ENCODE results near the gene GIGYF2.
"Not testable (repeated sequence)": the region's sequence is repeated elsewhere in the genome, so short reads cannot be mapped to it uniquely, and the experiment has no call there.

Gene GIGYF2

DNA sequence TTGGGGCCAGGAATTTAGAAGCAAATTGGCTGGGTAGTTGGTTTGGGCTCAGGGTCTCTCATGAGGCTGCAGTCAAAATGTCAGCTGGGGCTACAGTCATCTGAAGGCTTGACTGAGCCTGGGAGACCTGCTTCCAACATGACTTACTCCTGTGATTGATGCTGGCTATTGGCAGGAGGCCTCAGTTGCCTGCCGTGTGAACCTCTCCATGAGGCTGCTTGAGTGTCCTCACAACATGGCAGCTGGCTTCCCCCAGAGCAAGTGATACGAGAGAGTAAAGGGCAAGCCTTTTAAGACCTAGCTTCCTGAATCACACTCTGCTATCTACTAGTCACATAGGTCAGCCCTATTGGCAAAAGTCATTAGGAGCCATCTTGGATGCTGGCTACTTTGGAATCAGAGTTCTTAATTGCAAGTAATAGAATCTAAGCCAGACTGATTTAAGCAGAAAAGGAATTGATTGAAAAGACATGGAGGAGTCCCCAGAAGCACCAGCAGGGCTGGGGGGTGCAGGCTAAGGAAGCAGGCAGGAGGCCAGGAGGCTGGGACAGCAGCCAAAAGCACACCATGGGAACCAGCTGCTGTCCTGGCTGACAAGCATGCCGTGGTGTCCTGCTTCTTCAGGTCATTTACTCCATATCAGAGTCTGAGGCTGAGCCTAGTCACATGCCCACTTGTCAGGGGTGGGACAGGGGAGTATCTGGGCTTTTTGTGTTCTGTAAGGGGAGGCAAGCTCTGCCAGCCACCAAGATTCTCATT lies 7.8 kb upstream of the GIGYF2 start:
- DNase-seq (ENCODE audit: low spot score), result no peak

DNA sequence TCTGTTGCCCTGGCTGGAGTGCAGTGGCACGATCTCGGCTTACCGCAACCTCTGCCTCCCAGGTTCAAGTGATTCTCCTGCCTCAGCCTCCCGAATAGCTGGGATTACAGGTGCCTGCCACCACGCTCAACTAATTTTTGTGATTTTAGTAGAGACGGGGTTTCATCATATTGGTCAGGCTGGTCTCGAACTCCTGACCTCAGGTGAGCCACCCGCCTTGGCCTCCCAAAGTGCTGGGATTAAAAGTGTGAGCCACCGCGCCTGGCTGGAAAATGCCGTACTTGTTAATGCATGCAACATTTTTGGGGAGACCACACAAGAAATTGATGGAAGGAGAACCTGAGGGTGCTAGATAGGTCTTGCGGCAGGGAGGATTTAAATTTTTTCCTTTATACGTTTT lies 6.0 kb upstream of the GIGYF2 start:
- DNase-seq (ENCODE audit: low spot score), result not testable (repeated sequence)

DNA sequence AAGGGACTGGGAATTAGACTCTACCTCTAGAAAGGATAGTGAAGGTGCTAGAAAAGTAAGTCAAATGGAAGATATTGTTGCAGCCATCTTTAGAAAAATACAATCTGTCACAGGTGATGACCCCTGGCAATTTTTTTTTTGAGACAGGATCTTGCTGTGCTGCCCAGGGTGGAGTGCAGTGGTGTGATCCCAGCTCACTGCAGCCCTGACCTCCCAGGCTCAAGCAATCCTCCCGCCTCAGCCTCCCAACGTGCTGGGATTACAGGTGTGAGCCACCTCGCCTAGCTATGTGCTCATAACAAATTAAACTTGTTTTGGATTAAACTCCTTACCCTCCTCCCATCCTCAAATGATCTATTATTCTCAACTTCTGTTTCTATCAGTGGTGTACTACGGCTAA lies 3.8 kb upstream of the GIGYF2 start:
- no peak for DNase-seq (ENCODE audit: low spot score)

DNA sequence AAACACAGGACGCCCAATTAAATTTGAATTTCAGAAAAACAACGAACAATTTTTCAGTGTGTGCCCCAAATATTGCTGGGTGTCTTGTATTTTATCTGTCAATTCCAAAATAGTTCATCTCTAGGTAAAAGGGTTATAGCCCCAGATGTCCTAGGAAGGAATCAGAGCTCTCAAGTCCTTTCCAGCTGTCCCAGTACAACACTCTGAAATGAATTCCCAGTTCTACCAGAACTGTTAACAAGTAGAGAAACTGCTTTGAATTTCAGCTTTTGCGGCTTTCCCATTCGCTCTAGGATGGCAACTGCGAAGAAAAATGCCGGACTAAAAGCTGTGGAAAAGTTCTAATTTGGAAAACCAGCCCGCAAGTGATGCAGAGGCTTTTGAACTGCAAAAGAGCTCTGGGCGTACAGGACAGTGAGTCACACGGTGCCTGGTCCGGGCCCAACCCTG lies 497 bp upstream of the GIGYF2 start:
- DNase-seq (ENCODE audit: low spot score), result no peak

DNA sequence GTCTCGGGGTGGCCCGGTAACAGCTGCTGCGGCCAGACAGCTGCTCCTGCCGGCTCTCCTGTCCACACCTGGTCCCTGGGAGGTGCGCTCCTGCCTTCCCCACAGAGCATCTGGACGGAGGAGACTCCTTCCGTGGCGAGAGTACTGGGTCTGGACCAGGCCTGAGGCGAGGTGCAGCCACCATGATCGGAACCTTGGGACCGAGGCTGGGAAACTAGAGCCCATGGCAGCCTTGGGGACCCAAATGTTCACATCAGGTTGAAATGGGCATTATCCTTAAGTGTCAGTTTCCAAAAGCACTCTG lies 628 bp downstream of the GIGYF2 start:
- DNase-seq (ENCODE audit: low spot score), result no peak

DNA sequence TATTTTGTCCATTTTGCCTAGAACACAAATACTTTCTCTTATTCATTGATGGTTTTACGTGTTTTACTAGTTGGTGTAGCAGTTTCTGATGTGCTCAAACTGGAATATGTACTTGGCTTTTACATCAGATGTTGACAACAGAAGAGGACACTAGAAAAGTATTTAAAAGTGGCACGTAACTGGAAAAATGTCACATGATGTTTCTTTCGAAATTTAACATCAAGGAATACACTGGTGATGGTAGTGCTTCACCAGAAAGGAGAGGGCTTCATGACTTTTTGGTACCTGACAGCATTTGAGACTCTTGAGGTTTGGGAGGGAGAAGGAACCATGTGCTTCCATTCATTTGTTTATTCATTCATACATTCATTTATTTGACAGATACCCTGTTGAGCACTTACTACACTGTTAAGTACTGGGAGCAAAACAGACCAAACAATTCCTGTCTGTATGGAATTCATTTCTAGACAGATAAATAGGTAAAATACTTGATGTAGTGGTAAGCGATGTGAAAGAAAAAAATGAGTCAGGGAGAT lies 1.5 kb downstream of the GIGYF2 start:
- no peak for DNase-seq (ENCODE audit: low spot score)

DNA sequence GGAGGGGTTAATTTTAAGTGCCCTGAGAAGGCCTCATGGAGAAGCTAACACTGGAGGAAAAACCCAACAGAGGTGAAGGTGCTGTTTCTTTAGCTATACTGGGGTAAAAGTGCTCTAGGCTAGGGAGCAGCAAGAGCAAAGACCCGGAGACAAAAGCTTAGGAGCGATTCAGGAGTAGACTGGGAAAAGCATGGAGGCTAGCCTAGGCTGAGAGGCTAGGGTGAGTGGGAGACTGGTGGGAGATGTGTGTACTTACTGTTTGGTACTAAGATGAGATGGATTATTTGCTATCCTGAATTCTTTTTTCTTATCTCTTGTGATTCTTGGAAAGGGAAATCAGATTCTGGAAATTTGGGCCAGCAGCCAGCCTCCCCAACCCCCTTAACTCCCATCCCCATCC lies 2.0 kb downstream of the GIGYF2 start:
- no peak for DNase-seq (ENCODE audit: low spot score)

DNA sequence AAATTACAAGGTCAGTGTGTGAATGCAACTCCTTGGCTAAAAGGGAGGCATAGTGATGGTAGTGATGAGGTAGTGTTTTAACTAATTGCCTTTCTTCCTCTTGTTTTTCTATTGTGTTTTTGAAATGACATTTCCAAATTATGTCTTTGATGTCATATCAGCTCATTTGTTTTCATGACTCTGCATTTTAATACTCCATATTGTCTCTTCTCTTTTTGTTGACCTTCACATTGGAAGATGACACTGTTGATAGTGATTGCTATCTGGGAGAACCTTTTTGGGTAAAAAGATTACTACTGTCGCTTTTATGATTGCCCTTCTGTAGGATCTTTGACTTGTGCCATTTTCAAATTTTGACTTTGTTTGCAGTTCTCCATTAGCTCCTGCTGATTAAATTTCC lies 3.0 kb downstream of the GIGYF2 start:
- DNase-seq (ENCODE audit: low spot score), result no peak

DNA sequence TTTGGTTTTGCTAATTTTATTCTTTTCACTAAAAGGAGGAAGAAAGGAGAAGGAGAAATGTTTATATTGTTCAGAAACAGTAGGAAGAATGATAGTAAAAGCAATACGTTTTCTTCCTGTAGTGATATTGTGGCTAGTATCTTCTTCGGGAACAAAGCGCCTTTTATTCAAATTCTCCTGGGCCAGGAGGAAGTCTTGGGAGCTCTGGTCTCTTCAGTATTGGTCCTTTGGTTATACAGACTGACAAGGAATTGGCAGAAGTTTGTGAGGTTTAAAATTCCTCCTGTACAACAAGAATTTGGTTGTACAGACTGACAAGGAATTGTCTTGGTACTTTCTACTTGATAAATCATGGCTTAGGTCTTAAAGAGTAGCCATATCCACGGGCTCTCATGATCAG lies 9.9 kb downstream of the GIGYF2 start:
- no peak for DNase-seq (ENCODE audit: low spot score)

DNA sequence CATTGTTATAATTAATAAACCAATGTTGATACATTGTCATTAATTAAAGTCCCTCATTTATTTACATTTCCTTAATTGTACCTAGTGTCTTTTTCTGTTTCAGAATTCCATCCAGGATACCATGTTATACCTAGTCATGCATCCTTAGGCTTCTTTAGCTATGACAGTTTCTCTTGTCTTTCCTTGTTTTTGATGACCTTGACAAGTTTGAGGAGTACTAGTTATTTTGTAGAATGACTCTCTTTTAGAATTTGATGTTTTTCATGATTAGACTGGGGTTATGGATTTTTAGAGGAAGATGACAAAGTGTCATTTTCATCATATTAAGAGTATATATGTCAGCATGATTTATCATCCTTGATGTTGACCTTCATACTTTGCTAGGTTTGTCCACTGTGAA lies 16.4 kb downstream of the GIGYF2 start:
- no peak for DNase-seq (ENCODE audit: low spot score)

DNA sequence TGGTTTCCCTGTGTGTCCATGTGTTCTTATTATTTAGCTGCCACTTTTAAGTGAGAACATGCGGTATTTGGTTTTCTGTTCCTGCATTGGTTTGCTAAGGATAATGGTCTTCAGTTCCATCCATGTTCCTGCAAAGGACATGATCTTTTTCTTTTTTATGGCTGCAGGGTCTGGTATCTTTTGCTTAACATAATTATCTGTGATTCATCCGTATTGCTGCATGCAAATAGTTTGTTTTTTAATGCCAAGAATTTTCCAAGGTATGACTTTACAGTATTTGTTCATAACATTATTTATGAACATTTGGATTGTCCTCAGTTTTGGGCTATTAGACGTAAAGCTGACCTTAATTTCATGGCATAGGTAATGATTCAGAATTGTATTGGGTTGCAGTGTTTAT lies 17.8 kb downstream of the GIGYF2 start:
- DNase-seq (ENCODE audit: low spot score), result no peak

DNA sequence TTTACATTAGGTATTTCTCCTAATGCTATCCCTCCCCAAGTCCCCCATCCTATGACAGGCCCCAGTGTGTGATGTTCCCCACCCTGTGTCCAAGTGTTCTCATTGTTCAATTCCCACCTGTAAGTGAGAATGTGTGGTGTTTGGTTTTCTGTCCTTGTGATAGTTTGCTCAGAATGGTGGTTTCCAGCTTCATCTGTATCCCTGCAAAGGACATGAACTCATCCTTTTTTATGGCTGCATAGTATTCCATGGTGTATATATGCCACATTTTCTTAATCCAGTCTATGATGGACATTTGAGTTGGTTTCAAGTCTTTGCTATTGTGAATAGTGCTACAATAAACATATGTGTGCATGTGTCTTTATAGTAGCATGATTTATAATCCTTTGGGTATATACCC lies 22.9 kb downstream of the GIGYF2 start:
- not testable (repeated sequence) for DNase-seq (ENCODE audit: low spot score)

DNA sequence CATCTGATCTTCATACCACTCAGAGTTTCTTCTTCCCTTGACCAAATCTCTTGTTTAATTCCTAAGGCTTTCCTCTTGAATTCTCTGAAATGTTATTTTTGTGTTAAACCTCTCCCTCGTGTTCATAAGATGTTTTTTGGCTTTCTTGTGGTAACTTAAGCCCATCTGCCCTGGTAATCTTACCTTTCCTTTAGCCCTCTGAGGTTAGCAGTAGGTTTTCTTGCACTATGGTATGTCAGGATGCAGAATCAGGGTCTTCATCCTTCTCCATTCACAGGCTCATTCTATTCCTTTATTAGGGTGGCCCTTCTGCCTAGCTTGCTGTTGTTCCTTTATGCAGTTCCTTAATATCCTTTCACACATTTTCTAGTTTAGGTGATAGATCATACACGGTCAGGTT lies 24.1 kb downstream of the GIGYF2 start:
- DNase-seq (ENCODE audit: low spot score), result no peak

DNA sequence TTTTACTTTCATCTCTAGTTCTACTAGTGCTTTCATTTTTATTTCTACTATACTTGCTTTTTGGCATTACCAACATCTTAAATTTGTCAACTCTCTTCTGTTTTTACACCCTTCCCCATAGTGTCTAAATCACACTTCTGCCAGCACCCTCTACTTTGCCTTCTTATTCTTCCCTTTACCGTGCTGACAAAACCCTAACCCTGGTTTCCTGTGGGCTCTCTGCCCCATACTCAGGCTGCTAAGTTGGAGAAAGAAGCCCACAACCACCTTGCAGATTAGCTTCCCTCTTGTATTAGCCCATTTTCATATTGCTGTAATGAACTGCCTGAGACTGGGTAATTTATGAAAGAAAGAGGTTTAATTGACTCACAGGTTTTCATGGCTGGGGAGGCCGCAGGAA lies 24.8 kb downstream of the GIGYF2 start:
- DNase-seq (ENCODE audit: low spot score), result no peak

DNA sequence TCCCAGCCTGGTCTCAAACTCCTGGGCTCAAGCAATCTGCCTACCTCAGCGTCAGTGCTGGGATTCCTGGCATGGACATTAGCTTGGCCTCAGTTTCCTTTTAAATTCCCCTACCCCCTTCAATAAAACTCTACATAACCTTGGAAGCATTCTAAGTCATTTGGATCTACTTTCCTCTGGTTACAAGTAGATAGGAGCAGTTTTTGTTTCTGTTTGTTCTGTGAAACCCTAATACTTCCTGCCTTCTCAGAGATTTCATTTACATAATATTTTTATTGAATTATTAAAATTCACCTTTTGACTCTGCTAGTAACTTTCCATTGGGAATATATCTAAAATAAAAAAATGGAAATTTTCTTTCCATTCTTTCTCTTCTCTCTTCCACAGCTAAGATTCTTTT lies 25.9 kb downstream of the GIGYF2 start:
- DNase-seq (ENCODE audit: low spot score), result no peak

DNA sequence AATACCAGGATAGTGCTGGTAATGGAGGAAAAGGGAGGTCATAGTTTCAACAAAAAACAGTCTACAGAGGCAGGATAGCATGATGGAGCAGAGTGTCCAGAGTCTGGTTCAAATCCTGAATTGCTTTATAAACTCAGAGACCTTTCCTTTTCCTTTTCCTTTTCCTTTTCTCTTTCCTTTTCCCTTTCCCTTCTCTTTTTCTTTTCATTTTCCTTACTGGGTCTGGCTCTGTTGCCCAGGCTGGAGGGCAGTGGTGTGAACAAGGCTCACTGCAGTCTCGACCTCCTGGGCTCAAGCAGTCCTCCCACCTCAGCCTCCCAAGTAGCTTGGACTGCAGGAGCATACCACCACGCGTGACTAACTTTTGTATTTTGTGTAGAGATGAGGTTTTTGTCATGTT lies 31.7 kb downstream of the GIGYF2 start:
- no peak for DNase-seq (ENCODE audit: low spot score)

DNA sequence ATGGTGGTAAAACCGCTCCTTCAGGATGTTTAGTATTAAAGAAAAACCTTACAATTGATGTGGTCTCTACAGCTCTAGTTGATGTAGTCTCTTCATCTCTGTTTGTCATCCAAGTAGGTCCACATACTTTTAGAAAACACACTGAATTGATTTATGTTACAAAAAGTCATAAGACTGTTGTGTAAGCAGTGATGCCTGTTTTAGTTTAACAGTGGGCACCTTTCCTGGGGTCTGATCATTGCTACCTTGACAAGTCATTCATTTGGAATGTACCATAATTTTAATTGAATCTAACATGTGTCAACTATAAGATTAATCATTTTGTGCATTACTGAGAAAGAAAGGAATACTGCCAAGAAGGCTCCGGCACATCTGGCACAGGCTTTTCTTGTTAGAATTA lies 34.3 kb downstream of the GIGYF2 start:
- DNase-seq (ENCODE audit: low spot score), result no peak

DNA sequence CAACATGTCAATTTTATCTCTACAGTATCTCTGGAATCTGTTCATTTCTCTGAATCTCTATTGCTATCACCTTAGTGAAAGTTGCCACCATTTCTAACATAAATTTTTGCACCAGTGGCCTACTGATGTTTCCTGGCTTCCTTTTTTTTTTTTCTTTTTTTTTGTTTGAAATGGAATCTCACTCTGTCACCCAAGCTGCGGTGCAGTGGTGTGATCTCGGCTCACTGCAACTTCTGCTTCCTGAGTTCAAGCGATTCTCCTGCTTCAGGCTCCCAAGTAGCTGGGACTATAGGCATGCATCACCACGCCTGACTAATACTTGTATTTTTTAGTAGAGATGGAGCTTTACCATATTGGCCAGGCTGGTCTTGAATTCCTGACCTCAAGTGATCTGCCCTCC lies 44.2 kb downstream of the GIGYF2 start:
- DNase-seq (ENCODE audit: low spot score), result no peak

DNA sequence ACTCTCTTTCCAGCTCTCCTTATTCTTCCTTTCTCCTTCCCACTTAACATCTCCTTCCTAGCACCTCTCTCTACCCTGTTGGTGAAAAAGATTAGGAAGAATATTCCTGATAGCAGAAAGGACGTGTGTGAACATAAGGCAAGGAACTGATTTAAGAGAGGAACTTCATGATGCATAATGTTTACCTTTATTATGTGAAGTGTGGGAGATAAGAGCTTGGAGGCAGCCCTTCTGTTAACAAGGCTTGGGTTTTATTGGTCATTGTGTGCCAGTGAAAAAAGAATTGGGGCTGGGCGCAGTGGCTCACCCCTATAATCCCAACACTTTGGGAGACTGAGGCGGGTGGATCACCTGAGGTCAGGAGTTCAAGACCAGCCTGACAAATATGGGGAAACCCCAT lies 44.8 kb downstream of the GIGYF2 start:
- no peak for DNase-seq (ENCODE audit: low spot score)

DNA sequence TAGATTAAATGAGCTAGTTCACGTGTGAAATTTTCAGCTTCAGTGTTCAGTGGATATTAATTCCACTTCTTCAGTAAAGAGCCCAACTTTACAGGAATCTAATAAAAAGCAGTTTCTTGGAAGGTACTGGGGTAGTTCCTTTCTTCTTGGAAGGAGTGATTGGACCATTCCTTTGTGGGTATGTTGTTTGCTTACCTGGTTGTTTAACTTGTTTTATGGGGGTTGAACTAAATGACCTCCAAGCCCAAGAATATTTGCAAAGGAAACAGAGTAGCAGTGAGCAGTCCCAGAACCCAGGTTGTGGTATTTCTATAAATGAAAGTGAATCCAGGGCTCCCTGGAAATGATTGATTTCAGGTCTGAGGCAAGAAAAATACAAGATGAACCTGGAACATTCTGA lies 47.8 kb downstream of the GIGYF2 start:
- DNase-seq (ENCODE audit: low spot score), result no peak

DNA sequence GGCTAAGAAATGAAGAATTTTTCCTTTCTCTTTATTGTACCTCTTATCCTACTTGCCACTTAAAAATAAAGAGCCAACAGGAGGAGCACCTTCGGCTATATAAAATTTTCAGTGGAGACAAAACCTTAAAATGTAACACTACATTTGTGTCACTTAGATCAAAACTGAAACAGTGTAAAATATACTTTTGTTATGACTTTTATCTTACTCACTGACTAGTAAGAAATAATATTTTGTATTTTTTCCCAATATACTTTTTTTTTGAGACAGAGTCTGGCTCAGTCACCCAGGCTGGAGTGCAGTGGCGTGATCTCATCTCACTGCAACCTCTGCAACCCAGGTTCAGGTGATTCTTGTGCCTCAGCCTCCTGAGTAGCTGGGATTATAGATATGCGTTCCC lies 50.9 kb downstream of the GIGYF2 start:
- no peak for DNase-seq (ENCODE audit: low spot score)

DNA sequence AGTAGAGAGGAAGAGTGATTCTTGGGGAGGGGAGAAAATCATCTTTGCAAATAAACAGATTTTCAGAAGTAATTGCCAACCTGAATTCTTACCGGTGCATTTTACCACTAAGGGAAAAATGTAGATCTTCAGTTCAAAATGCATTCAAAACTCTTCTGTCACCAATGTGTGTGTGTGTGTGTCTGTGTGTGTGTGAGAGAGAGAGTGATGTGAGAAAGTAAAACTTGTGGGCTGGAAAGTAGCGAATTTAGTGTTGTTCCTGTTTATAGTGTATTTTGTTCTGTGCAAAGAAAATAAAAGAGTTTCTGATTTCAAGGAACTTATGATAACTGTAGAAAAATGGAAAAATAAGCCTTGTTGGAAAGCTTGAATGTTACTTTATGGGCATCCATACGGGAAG lies 52.2 kb downstream of the GIGYF2 start:
- DNase-seq (ENCODE audit: low spot score), result no peak

DNA sequence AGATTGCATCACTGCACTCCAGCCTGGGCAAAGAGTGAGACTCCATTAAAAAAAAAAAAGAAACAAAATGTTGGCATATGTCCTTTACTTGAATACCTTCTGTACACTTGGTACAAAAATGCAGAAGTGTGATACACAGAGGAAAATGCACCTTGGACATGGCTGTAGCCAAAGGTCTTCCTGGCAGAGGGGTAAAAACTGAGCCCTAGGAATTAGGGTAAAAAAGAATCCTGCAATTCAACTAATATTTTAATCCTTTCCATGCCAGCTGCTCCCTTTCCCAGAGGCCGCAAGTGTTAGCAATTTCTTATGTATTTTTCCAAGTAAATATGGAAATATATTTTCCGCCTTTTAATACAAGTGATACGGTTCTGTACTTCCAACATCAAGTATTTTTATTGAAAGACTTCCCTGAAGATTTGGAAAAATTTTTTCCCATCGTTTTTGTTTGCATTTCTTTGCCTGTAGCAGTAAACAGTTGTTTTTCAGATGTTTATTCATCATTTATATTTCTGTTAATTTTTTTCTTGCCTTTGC lies 53.1 kb downstream of the GIGYF2 start:
- DNase-seq (ENCODE audit: low spot score), result no peak

DNA sequence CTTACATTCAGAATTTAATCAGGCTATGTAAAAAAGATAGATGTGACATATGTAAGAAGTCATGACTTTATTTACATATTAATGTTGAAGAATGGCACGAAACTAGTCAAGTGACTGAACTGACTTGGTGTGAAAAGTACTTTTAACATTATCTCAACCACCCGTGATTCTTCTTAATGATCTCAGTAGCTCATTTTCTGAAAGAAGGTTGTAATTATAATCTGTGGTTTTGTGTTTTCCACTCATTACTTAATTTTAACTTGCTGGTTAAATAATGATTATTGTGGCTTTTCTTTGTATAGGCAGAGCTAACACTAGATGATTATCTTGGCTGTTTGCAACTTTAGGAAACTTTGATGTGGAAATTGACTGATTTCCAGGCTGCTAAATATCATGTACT lies 60.8 kb downstream of the GIGYF2 start:
- no peak for DNase-seq (ENCODE audit: low spot score)

Measured in SK-N-DZ (cell line).